Cardiac muscle cell (in vitro differentiated cells and primary cell): Measurements from ENCODE around the gene TRPV4. TPM values are rescaled to one million over a fixed set of nuclear protein-coding genes. Genes with fewer than 3 reads are reported as not detected.

Experiments used
- DNase-seq, 2 donors: peaks; one replicate each; pipeline versions ENCODE4 v3.0.0 to v3.0.0-alpha.2; 2010 to 2017; ENCODE audit warnings: low read depth in 1 of 2, low spot score in 1 of 2
- H3K27ac ChIP-seq: fragments of 200-600 bp; sonication (generic); 2 replicates; pipeline ENCODE4 v1.5.1; 2016
- H3K27me3 ChIP-seq: fragments of 200-600 bp; sonication (generic); 2 replicates; pipeline ENCODE4 v1.6.0; 2016; ENCODE audit warnings: control low read depth
- H3K36me3 ChIP-seq: fragments of 200-600 bp; sonication (generic); 2 replicates; pipeline ENCODE4 v1.5.1; 2016; ENCODE audit warnings: control low read depth
- H3K4me1 ChIP-seq: fragments of 200-600 bp; sonication (generic); 2 replicates; pipeline ENCODE4 v1.8.1; 2017; ENCODE audit warnings: low read depth, mild to moderate bottlenecking, mixed run types
- H3K4me3 ChIP-seq: fragments of 200-600 bp; sonication (generic); 2 replicates; pipeline ENCODE4 v1.5.1; 2016; ENCODE audit warnings: mild to moderate bottlenecking
- H3K9me3 ChIP-seq: fragments of 200-600 bp; sonication (generic); 2 replicates; pipeline ENCODE4 v1.5.1; 2017; ENCODE audit warnings: low read depth, mild to moderate bottlenecking, control low read depth
- polyA plus RNA-seq: library from polyadenylated mRNA; unstranded; fragments of >200 nt; fragmentation: Nextera tagmentation; extraction: Ambion mirVana; gene quantifications from 2 replicates; pipeline ENCODE4 v1.2.1, GENCODE V29; 2016
- total RNA-seq: library from RNA; depleted of rRNA; stranded (reverse); fragments of >200 nt; gene quantifications from 2 replicates; pipeline ENCODE4 v1.2.3, GENCODE V29; 2016
- TF ChIP-seq, protein P1 (sequence below): IDR thresholded peaks from 2 replicates; pipeline ENCODE4 v1.5.1; 2012; ENCODE audit warnings: low read depth, mild to moderate bottlenecking, low read length

TRPV4 gene
- total and polyA plus RNA-seq, 2 experiments from 2014 or later, result 2.4 to 4.1 TPM

DNA sequence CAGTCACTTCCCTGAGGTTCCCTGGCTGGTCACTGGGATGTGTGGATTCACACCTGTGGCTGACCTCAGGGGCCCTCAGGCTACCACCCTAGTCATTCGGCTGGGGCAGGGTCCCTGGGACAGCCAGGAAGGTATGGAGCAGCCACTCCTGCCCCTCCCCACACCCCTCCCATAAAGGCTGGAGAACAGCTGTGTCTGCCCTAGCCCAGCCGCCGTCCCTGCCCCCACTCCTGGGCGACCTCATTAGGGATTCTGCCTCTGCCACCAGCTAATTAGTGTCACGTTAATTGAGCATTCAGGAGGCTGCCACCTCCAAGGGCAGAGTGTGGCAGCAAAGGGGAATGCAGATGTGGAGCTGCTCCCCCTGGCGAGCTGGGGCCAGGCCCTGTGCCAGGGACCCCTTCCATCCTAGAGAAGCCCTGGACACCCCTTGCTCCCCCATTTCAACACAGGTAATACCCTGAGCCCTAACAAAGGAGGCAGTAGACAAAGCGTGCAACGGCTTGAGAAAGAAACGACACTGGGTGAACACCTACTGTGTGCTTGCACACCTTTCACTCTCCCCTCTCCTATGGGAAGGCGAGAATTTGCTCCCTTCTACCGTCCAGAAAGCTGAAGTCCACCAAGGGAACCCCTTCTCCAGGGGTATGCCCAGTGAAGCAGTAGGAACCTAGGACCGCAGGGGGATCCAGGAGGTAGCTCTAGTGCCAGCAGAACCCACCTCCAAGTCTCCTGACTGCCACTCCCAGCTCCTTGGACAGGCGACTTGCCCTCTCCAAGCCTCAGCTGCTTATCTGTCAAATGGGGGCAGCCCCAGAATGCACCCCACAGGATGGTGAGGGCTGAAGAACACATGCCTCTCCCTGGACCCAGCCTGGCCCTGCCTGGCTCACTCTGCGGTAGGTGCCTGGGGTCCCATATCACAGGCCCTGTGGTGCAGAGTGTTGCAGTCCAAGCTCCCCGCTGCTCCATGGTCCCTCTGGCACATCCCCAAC, 74.5 kb downstream of the TRPV4 start:
- H3K27me3 ChIP-seq, result no peaks in the 10 kb centered on the region
- H3K4me3 ChIP-seq, result no peak overlapping the region
- TF ChIP-seq, protein P1, sequence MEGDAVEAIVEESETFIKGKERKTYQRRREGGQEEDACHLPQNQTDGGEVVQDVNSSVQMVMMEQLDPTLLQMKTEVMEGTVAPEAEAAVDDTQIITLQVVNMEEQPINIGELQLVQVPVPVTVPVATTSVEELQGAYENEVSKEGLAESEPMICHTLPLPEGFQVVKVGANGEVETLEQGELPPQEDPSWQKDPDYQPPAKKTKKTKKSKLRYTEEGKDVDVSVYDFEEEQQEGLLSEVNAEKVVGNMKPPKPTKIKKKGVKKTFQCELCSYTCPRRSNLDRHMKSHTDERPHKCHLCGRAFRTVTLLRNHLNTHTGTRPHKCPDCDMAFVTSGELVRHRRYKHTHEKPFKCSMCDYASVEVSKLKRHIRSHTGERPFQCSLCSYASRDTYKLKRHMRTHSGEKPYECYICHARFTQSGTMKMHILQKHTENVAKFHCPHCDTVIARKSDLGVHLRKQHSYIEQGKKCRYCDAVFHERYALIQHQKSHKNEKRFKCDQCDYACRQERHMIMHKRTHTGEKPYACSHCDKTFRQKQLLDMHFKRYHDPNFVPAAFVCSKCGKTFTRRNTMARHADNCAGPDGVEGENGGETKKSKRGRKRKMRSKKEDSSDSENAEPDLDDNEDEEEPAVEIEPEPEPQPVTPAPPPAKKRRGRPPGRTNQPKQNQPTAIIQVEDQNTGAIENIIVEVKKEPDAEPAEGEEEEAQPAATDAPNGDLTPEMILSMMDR, result no peak
- DNase-seq, result no peak
- H3K36me3 ChIP-seq, result no peaks in the 10 kb centered on the region
- H3K27ac ChIP-seq, result peak overlapping the region; percentile 42
- peaks cover 20% of the 10 kb centered on the region for H3K4me1 ChIP-seq
- no peaks in the 10 kb centered on the region for H3K9me3 ChIP-seq

DNA sequence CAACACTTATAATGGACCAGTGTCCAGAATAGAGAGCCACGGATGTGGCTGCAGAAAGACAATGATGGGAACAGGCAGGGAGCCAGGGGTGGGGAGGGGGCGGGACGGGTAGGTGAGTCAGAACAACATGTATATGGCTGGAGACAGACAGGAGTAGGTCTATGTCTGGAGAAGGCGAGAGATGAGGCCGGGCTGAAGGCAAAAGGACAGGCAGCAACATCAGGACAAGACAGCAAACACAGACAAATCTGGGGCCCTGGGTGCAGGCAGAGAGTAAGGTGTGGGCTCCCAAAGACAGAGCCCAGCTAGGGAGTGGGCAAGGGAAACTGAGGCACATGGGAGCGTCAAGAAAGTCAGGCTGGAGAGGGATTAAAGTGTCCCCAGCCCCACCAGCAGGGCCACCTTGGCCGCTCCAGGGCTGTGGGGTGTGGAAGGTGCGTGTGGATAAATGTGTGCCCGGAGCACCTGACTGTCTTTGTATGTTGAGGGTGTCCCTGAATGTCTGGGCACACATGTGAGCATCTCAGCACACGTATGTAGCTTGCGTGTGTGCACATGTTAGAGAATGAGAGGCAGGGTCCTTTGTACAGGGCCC, 75.4 kb downstream of the TRPV4 start:
- Histone ChIP-seq H3K27me3 (no peaks in the 10 kb centered on the region), H3K36me3 (no peaks in the 10 kb centered on the region), H3K27ac (no peak overlapping the region), H3K9me3 (no peaks in the 10 kb centered on the region), H3K4me3 (no peak overlapping the region), H3K4me1 (peaks cover 20% of the 10 kb centered on the region)
- no peak for DNase-seq
- TF ChIP-seq, protein P1, result no peak

DNA sequence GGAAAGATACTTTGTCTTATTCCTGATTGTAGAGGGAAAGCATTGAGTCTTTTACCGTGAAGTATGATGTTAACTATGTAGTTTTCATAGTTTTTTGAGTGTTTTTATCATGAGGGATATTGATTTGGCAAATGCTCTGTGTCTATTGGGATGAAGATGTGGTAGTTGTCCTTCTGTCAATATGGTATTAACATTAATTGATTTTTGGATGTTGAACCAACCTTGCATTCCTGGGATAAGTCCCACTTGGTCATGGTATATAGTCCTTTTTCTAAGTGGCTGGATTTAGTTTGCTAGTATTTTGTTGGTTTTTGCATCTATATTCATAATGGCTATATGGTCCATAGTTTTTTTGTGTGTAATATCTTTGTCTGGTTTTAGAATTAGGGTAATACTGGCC, 76.7 kb downstream of the TRPV4 start:
- TF ChIP-seq, protein P1, result no peak
- no peaks in the 10 kb centered on the region for H3K9me3 ChIP-seq
- no peaks in the 10 kb centered on the region for H3K27me3 ChIP-seq
- no peak overlapping the region for H3K4me3 ChIP-seq
- DNase-seq, result no peak
- no peaks in the 10 kb centered on the region for H3K36me3 ChIP-seq
- no peak overlapping the region for H3K27ac ChIP-seq
- H3K4me1 ChIP-seq, result peaks cover 25% of the 10 kb centered on the region

DNA sequence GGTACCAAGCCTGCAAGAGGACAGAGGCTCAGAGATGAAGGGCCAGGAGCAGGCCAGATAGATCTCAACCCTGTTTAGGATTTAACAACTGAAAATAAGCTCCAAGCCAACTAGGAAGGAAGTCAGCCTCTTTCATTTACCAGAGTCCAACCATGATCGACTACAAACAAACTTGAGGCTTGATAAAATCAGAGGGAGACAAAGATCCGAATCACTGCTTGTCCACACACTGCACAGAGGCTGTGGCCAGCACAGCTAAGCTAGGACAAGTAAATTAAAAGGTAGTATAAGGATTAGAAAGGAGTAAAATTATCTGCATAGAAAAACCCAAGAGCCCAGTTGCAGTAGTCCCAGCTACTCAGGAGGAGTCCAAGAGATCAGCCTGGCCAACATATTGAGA, 79.2 kb downstream of the TRPV4 start:
- Histone ChIP-seq H3K4me3 (no peak overlapping the region), H3K36me3 (no peaks in the 10 kb centered on the region), H3K27ac (peak overlapping the region; percentile 56), H3K27me3 (no peaks in the 10 kb centered on the region), H3K9me3 (no peaks in the 10 kb centered on the region), H3K4me1 (peaks cover 5% of the 10 kb centered on the region)
- DNase-seq, result no peak
- TF ChIP-seq, protein P1, result no peak

DNA sequence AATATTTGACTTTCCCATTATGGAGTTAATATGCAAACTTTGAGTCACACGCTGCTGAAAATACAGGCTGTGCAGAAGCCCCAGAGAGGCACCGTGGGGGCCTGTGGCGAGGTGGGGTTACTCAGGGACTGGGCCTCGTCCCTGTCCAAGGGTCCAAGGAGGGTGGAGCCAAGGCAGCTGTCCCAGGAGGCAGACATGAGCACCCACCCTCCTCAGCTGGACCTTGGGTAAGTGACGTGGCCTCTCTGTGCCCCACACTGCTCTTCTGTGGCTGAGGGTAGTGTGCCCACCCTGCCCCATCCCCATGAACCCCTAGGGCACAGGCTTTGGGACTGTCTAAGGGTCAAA, 80.2 kb downstream of the TRPV4 start:
- TF ChIP-seq, protein P1, result no peak
- DNase-seq, result no peak
- H3K9me3 ChIP-seq, result no peaks in the 10 kb centered on the region
- no peaks in the 10 kb centered on the region for H3K27me3 ChIP-seq
- H3K36me3 ChIP-seq, result no peaks in the 10 kb centered on the region
- peaks cover 5% of the 10 kb centered on the region for H3K4me1 ChIP-seq
- H3K27ac ChIP-seq, result no peak overlapping the region
- H3K4me3 ChIP-seq, result no peak overlapping the region
